22Rv1 (cell line): ENCODE data around the gene GNPTAB.

Experiments used
- H3K27ac ChIP-seq: fragments of 450-650 bp; 2 replicates; pipeline ENCODE4 v1.5.1; 2017
- ZFX ChIP-seq: fragments of 450-650 bp; IDR thresholded peaks from 2 replicates; pipeline ENCODE4 v1.6.1; 2017; ENCODE audit warnings: antibody characterized with exemption, borderline replicate concordance
- TF ChIP-seq, protein P1 (sequence below): fragments of 450-650 bp; IDR thresholded peaks from 2 replicates; pipeline ENCODE4 v1.5.1; 2017; ENCODE audit warnings: mild to moderate bottlenecking

Gene GNPTAB

GRCh38 chr12:101779626-101780025 is 51.1 kb downstream of the GNPTAB start:
- H3K27ac ChIP-seq: no peak overlapping the region
- TF ChIP-seq, protein P1, sequence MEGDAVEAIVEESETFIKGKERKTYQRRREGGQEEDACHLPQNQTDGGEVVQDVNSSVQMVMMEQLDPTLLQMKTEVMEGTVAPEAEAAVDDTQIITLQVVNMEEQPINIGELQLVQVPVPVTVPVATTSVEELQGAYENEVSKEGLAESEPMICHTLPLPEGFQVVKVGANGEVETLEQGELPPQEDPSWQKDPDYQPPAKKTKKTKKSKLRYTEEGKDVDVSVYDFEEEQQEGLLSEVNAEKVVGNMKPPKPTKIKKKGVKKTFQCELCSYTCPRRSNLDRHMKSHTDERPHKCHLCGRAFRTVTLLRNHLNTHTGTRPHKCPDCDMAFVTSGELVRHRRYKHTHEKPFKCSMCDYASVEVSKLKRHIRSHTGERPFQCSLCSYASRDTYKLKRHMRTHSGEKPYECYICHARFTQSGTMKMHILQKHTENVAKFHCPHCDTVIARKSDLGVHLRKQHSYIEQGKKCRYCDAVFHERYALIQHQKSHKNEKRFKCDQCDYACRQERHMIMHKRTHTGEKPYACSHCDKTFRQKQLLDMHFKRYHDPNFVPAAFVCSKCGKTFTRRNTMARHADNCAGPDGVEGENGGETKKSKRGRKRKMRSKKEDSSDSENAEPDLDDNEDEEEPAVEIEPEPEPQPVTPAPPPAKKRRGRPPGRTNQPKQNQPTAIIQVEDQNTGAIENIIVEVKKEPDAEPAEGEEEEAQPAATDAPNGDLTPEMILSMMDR: no peak
- no peak for TF ChIP-seq ZFX

GRCh38 chr12:101779200-101779599 is 51.6 kb downstream of the GNPTAB start:
- no peak overlapping the region for H3K27ac ChIP-seq
- TF ChIP-seq ZFX: no peak
- TF ChIP-seq, protein P1: no peak

DNA sequence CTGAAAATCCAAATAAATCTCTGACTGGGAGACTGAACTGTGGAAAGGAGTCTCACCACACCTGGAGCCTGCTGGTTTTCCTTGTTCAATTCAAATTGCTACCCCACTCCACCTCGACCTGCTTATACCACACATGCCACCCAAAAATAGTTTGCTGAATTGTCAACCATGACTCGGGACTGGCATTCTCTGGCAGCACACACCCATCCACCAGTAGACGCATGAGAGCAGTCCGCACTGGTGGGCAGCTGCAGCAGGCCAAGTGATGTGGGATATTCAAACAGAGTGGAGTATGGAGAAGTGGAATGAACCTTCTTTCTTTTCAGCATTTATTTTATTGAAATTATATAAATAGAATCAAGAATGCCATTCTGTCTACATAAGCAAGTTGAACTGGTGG is 52.8 kb downstream of the GNPTAB start:
- no peak for TF ChIP-seq ZFX
- TF ChIP-seq, protein P1: no peak
- 0 out of 2 replicates have a peak overlapping the region, but pooled peaks have one; percentile 2 for H3K27ac ChIP-seq

- H3K27ac ChIP-seq: 0 out of 2 replicates have a peak overlapping the region, but pooled peaks have one; percentile 2
- no peak for TF ChIP-seq ZFX
- TF ChIP-seq, protein P1: no peak
These were observed 53.3 kb downstream of the GNPTAB start for GRCh38 chr12:101777485-101777884.

DNA sequence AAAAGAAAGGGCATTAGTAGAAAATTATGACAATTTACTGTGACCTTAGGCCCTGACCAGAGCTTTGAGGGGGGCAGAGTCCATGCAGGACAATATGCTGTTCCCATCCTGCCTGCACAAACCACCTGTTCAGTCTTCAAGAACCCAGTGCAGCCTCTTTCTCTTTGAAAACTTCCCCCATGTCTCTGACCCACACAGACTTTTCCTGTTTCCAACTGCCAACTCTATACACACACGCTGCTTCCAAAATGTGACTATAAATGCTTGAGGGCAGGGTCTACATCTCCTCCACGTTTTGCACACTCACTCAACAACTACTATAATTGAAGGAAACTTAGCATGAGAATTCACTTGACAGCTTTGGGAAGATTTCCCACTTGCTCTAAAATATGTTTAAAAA is 54.9 kb downstream of the GNPTAB start:
- no peak for TF ChIP-seq ZFX
- TF ChIP-seq, protein P1: no peak
- H3K27ac ChIP-seq: no peak overlapping the region; the same call in 1 of the 2 replicates

- no peak overlapping the region; the same call in 1 of the 2 replicates for H3K27ac ChIP-seq
- no peak for TF ChIP-seq ZFX
- TF ChIP-seq, protein P1: peak; percentile 99
These were observed 57.1 kb downstream of the GNPTAB start for GRCh38 chr12:101773650-101774162.

- no peak for TF ChIP-seq ZFX
- TF ChIP-seq, protein P1: no peak
- peak overlapping the region; percentile 43 for H3K27ac ChIP-seq
These were observed 58.6 kb downstream of the GNPTAB start for GRCh38 chr12:101772012-101772775.
